HG02588 (cell line): Measurements from ENCODE around the gene ZFAND3.
"Not testable (repeated sequence)": the region's sequence is repeated elsewhere in the genome, so short reads cannot be mapped to it uniquely, and the experiment has no call there.

ENCODE experiments used
- ATAC-seq: cut with Tn5 transposase; IDR thresholded peaks from one replicate; pipeline ENCODE4 v1.9.1; 2021; ENCODE audit warnings: mild to moderate bottlenecking, moderate library complexity; ENCODE audit not compliant: unreplicated experiment

The ZFAND3 gene

GRCh38 chr6:37889486-37889885 lies 70.0 kb downstream of the ZFAND3 start:
- no peak for ATAC-seq

GRCh38 chr6:37891072-37891471 lies 71.5 kb downstream of the ZFAND3 start:
- no peak for ATAC-seq

GRCh38 chr6:37893257-37893656 lies 73.7 kb downstream of the ZFAND3 start:
- no peak for ATAC-seq

GRCh38 chr6:37893734-37894133 lies 74.2 kb downstream of the ZFAND3 start:
- ATAC-seq: not testable (repeated sequence)

GRCh38 chr6:37894585-37894984 lies 75.1 kb downstream of the ZFAND3 start:
- ATAC-seq: no peak

- no peak for ATAC-seq
Observed at GRCh38 chr6:37897321-37897720, 77.8 kb downstream of the ZFAND3 start.

GRCh38 chr6:37897818-37898515 lies 78.4 kb downstream of the ZFAND3 start:
- no peak for ATAC-seq

- no peak for ATAC-seq
Observed at GRCh38 chr6:37903351-37904340, 84.1 kb downstream of the ZFAND3 start.

GRCh38 chr6:37904590-37904989 lies 85.1 kb downstream of the ZFAND3 start:
- ATAC-seq: no peak

- ATAC-seq: no peak
Observed at GRCh38 chr6:37906121-37906520, 86.6 kb downstream of the ZFAND3 start.

GRCh38 chr6:37910998-37911397 lies 91.5 kb downstream of the ZFAND3 start:
- no peak for ATAC-seq

GRCh38 chr6:37913210-37913609 lies 93.7 kb downstream of the ZFAND3 start:
- ATAC-seq: no peak

GRCh38 chr6:37915463-37915862 lies 95.9 kb downstream of the ZFAND3 start:
- no peak for ATAC-seq

GRCh38 chr6:37916149-37916548 lies 96.6 kb downstream of the ZFAND3 start:
- no peak for ATAC-seq

- ATAC-seq: no peak
Observed at GRCh38 chr6:37916675-37917074, 97.1 kb downstream of the ZFAND3 start.

- ATAC-seq: no peak
Observed at GRCh38 chr6:37917566-37917965, 98.0 kb downstream of the ZFAND3 start.

- ATAC-seq: no peak
Observed at GRCh38 chr6:37919417-37920157, 100.1 kb downstream of the ZFAND3 start.

GRCh38 chr6:37920667-37921066 lies 101.1 kb downstream of the ZFAND3 start:
- ATAC-seq: no peak

GRCh38 chr6:37922563-37922962 lies 103.0 kb downstream of the ZFAND3 start:
- ATAC-seq: no peak

GRCh38 chr6:37923514-37923913 lies 104.0 kb downstream of the ZFAND3 start:
- no peak for ATAC-seq

- no peak for ATAC-seq
Observed at GRCh38 chr6:37926661-37927060, 107.1 kb downstream of the ZFAND3 start.
